Osteocyte (in vitro differentiated cells): Measurements from ENCODE around the gene RETREG3. TPM values are rescaled to one million over a fixed set of nuclear protein-coding genes. Genes with fewer than 3 reads are reported as not detected.

Source experiments
- DNase-seq: peaks from one replicate; pipeline ENCODE4 v3.0.0; 2021; ENCODE audit warnings: mixed read lengths; ENCODE audit not compliant: unreplicated experiment; ENCODE audit errors: extremely low spot score
- H3K27ac Mint-ChIP-seq: one replicate; pipeline ENCODE4 v1.8.0; 2021; ENCODE audit warnings: mild to moderate bottlenecking, mixed read lengths; ENCODE audit not compliant: unreplicated experiment
- H3K27me3 Mint-ChIP-seq: one replicate; pipeline ENCODE4 v1.8.0; 2021; ENCODE audit warnings: mixed read lengths; ENCODE audit not compliant: unreplicated experiment
- H3K36me3 Mint-ChIP-seq: one replicate; pipeline ENCODE4 v1.8.0; 2021; ENCODE audit warnings: mixed read lengths; ENCODE audit not compliant: unreplicated experiment
- H3K4me1 Mint-ChIP-seq: one replicate; pipeline ENCODE4 v1.8.0; 2021; ENCODE audit warnings: mixed read lengths; ENCODE audit not compliant: unreplicated experiment
- H3K4me3 Mint-ChIP-seq: one replicate; pipeline ENCODE4 v1.8.0; 2021; ENCODE audit warnings: mild to moderate bottlenecking, moderate library complexity, mixed read lengths; ENCODE audit not compliant: unreplicated experiment
- H3K9me3 Mint-ChIP-seq: one replicate; pipeline ENCODE4 v1.8.0; 2021; ENCODE audit warnings: mixed read lengths; ENCODE audit not compliant: unreplicated experiment
- CTCF ChIP-seq: fragments of 200-600 bp; sonication (generic); IDR thresholded peaks from 2 replicates; pipeline ENCODE4 v1.5.0; 2021; ENCODE audit warnings: antibody characterized with exemption, mild to moderate bottlenecking, moderate library complexity
- total RNA-seq: library from RNA; stranded (reverse); gene quantifications from 2 replicates; pipeline ENCODE4 v1.2.1, GENCODE V29; 2021

The RETREG3 gene
- total RNA-seq, 1 donor from 2014 or later, result 80.1 TPM

GRCh38 chr17:42581744-42582270 is 27.4 kb downstream of the RETREG3 start:
- peaks cover 33% of the 10 kb centered on the region for H3K36me3 Mint-ChIP-seq
- H3K4me1 Mint-ChIP-seq, result peaks cover 12% of the 10 kb centered on the region
- no peak overlapping the region for H3K4me3 Mint-ChIP-seq
- H3K9me3 Mint-ChIP-seq, result no peaks in the 10 kb centered on the region
- no peak for TF ChIP-seq CTCF
- no peaks in the 10 kb centered on the region for H3K27me3 Mint-ChIP-seq
- H3K27ac Mint-ChIP-seq, result no peak overlapping the region
- DNase-seq, result no peak

DNA sequence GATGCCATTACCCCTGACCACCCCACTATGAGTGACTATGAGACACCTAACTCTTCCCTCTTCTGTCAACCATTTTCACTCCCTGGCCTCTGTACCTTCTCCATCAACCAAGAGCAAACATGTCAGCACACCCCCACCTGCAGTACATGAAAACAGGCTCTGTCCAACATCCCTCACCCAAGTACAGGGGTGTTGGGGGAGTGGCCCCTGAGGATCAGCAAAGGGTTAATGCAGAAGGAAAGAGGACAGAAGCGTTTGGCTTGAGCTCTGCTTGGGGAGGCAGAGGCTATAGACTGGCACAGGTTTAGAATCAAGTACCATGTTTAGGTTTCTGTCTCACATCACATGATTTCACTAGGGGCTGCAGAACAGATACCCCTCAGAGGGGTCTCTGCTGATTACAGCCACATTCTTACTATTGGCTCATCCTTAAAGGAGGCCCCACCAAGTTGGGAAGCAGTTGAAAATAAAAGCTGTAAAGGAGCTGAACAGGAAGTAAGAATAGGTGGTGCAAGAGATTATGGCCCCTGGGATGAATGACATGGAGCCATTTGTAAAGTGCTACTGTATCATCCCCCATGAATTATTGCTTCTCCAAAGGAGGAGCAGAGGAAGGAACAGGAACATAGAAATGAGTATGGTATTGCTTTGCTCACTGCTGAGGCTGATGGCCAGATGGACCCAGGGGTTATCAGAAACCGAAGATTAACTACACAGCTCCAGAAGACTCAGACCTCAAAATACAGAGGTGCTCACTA is 29.2 kb downstream of the RETREG3 start:
- Mint-ChIP-seq H3K27ac (peak overlapping the region; percentile 32), H3K36me3 (peaks cover 25% of the 10 kb centered on the region), H3K4me1 (peaks cover 23% of the 10 kb centered on the region), H3K4me3 (no peak overlapping the region), H3K9me3 (no peaks in the 10 kb centered on the region), H3K27me3 (no peaks in the 10 kb centered on the region)
- no peak for TF ChIP-seq CTCF
- no peak for DNase-seq

DNA sequence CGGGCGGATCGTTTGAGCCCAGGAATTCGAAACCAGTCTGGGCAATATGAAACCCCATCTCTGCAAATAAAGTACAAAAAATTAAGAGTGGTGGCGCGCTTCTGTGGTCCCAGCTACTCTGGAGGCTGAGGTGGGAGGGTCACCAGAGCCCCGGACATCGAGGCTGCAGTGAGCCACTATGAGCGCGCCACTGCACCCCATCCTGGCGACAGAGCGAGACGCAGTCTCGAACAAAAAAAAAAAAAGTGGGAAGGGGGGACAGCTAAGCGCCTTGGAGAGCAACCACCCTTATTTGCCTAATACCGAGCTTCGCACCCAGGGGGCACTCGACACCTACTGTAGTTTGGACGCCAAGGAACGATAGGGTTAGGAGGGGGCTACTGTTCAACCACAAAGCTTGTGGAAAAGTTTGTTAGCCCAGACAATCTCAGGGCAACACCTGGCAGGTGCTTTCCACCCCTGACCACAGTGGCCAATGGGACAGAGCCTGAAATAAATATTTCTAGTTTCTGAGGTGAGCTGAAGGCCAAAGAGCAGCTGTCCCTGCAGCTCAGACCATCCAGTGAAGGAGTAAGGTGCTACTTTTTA is 30.8 kb downstream of the RETREG3 start:
- H3K36me3 Mint-ChIP-seq, result peaks cover 24% of the 10 kb centered on the region

GRCh38 chr17:42577532-42578281 is 31.5 kb downstream of the RETREG3 start, which contains the start of gene PSMC3IP:
TSS of gene PSMC3IP (minus strand) at chr17:42577729. CDS start at chr17:42577686, 43 bp downstream.
- peak within 1 kb of the TSS; percentile 98 for H3K27ac Mint-ChIP-seq
- peaks cover 22% of the 10 kb centered on the region for H3K36me3 Mint-ChIP-seq
- peak; percentile 43 for TF ChIP-seq CTCF
- peaks cover 23% of the 10 kb centered on the region for H3K4me1 Mint-ChIP-seq
- peak within 1 kb of the TSS; percentile 98 for H3K4me3 Mint-ChIP-seq
- DNase-seq, result peak; percentile 97
- no peaks in the 10 kb centered on the region for H3K27me3 Mint-ChIP-seq
- H3K9me3 Mint-ChIP-seq, result no peaks in the 10 kb centered on the region

More for the DNA sequence above, 30.8 kb downstream of the RETREG3 start:
- peak; percentile 79 for TF ChIP-seq CTCF
- Mint-ChIP-seq H3K9me3 (no peaks in the 10 kb centered on the region), H3K27me3 (no peaks in the 10 kb centered on the region), H3K4me1 (peaks cover 23% of the 10 kb centered on the region), H3K27ac (peak overlapping the region; percentile 98), H3K4me3 (peak overlapping the region; percentile 98)
- DNase-seq, result peak; percentile 91
